ENCODE data around the gene DDAH1.
A peak's percentile ranks its signal among the peaks of the same experiment; 100 is the strongest.

DDAH1 gene

GRCh38 chr1:85334962-85335361, 130.0 kb downstream of the DDAH1 start:
- no peak for TF ChIP-seq CTCF (IDR thresholded peaks at IDR 0.05; ENCODE audit: low read depth, low read length, missing control alignments)
- no peak for DNase-seq (ENCODE audit: low read depth)
- in situ Hi-C loops (cut with HindIII; ENCODE audit: low sequenced_read_pairs), result no loop called here
- H3K4me3 ChIP-seq (ENCODE audit: low read depth, low read length), result no peak overlapping the region

GRCh38 chr1:85333186-85333585, 131.8 kb downstream of the DDAH1 start:
- in situ Hi-C loops (cut with HindIII; ENCODE audit: low sequenced_read_pairs), result no loop called here

GRCh38 chr1:85332575-85332974, 132.4 kb downstream of the DDAH1 start:
- no peak for DNase-seq (ENCODE audit: low read depth)
- in situ Hi-C loops (cut with HindIII; ENCODE audit: low sequenced_read_pairs), result no loop called here
- no peak for TF ChIP-seq CTCF (IDR thresholded peaks at IDR 0.05; ENCODE audit: low read depth, low read length, missing control alignments)
- no peak overlapping the region for H3K4me3 ChIP-seq (ENCODE audit: low read depth, low read length)

More at GRCh38 chr1:85333186-85333585, 131.8 kb downstream of the DDAH1 start:
- H3K4me3 ChIP-seq (ENCODE audit: low read depth, low read length), result no peak overlapping the region
- no peak for TF ChIP-seq CTCF (IDR thresholded peaks at IDR 0.05; ENCODE audit: low read depth, low read length, missing control alignments)
- no peak for DNase-seq (ENCODE audit: low read depth)

- no peak overlapping the region for H3K4me3 ChIP-seq (ENCODE audit: low read depth, low read length)
- no peak for TF ChIP-seq CTCF (IDR thresholded peaks at IDR 0.05; ENCODE audit: low read depth, low read length, missing control alignments)
- in situ Hi-C loops (cut with HindIII; ENCODE audit: low sequenced_read_pairs), result no loop called here
- DNase-seq (ENCODE audit: low read depth), result peak; percentile 95
Measured at GRCh38 chr1:85330711-85331290, 134.2 kb downstream of the DDAH1 start.

GRCh38 chr1:85330214-85330631, 134.7 kb downstream of the DDAH1 start:
- H3K4me3 ChIP-seq (ENCODE audit: low read depth, low read length), result no peak overlapping the region
- DNase-seq (ENCODE audit: low read depth), result peak; percentile 84
- TF ChIP-seq CTCF (IDR thresholded peaks at IDR 0.05; ENCODE audit: low read depth, low read length, missing control alignments), result no peak
- in situ Hi-C loops (cut with HindIII; ENCODE audit: low sequenced_read_pairs), result no loop called here

- peak; percentile 95 for DNase-seq (ENCODE audit: low read depth)
Measured at GRCh38 chr1:85328713-85329397, 136.1 kb downstream of the DDAH1 start.

More at GRCh38 chr1:85328713-85329397, 136.1 kb downstream of the DDAH1 start:
- no peak overlapping the region for H3K4me3 ChIP-seq (ENCODE audit: low read depth, low read length)
- no peak for TF ChIP-seq CTCF (IDR thresholded peaks at IDR 0.05; ENCODE audit: low read depth, low read length, missing control alignments)
- in situ Hi-C loops (cut with HindIII; ENCODE audit: low sequenced_read_pairs), result no loop called here

Data from astrocyte of the cerebellum (primary cell).